ENCODE data around the gene SNAPC1.

Gene SNAPC1

GRCh38 chr14:61805451-61805850 lies 43.2 kb downstream of the SNAPC1 start:
- no peak for DNase-seq

- peak in 1 of 56 donors; percentile 11 for DNase-seq
These were observed 49.7 kb downstream of the SNAPC1 start for GRCh38 chr14:61811882-61812346.

- peak in 15 of 56 donors; percentile 2 to 47 (median 29) for DNase-seq
These were observed 50.3 kb downstream of the SNAPC1 start, which contains the start of gene SYT16 for GRCh38 chr14:61812347-61813095. Gene SYT16, plus strand, starts transcription at chr14:61812703.

GRCh38 chr14:61813096-61813606 lies 50.9 kb downstream of the SNAPC1 start:
- peak in 8 of 56 donors; percentile 11 to 46 (median 28) for DNase-seq

GRCh38 chr14:61822458-61822857 lies 60.2 kb downstream of the SNAPC1 start:
- DNase-seq, result no peak

GRCh38 chr14:61832783-61833182 lies 70.6 kb downstream of the SNAPC1 start:
- no peak for DNase-seq

- no peak for DNase-seq
These were observed 74.0 kb downstream of the SNAPC1 start for GRCh38 chr14:61836184-61836583.

GRCh38 chr14:61836807-61837206 lies 74.6 kb downstream of the SNAPC1 start:
- DNase-seq, result no peak

- peak in 50 of 56 donors; percentile 4 to 86 (median 52) for DNase-seq
These were observed 75.4 kb downstream of the SNAPC1 start for GRCh38 chr14:61837336-61838229.

- no peak for DNase-seq
These were observed 76.5 kb downstream of the SNAPC1 start for GRCh38 chr14:61838661-61839245.

- DNase-seq, result no peak
These were observed 77.3 kb downstream of the SNAPC1 start for GRCh38 chr14:61839507-61839906.

- no peak for DNase-seq
These were observed 78.9 kb downstream of the SNAPC1 start for GRCh38 chr14:61841145-61841544.
